T-helper 1 cell (primary cell): ENCODE data around the gene FTCD.
"Not testable (repeated sequence)": the region's sequence is repeated elsewhere in the genome, so short reads cannot be mapped to it uniquely, and the experiment has no call there.

Experiments used
- DNase-seq, 5 donors: peaks; one replicate each; pipeline ENCODE4 v3.0.0-alpha.2; 2012 to 2020

The FTCD gene

DNA sequence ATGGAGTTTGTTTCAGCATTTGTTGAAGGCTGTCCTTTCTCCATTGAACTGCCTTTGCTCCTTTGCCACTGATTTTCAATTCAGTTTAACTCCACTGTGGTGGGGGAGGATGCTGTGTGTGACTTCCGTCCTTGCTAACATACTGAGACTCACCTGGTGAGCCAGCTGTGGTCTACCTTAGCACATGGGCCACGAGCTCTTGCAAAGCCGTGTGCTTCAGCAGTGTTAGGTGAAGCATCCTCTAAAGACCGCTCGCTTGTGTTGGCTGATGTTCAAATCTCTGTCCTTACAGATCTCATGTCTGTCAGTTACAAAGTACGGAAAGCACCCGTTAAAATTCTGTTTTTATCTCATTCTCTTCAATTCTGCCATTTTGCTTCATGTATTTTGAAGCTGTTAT lies 32.4 kb upstream of the FTCD start:
- no peak for DNase-seq

DNA sequence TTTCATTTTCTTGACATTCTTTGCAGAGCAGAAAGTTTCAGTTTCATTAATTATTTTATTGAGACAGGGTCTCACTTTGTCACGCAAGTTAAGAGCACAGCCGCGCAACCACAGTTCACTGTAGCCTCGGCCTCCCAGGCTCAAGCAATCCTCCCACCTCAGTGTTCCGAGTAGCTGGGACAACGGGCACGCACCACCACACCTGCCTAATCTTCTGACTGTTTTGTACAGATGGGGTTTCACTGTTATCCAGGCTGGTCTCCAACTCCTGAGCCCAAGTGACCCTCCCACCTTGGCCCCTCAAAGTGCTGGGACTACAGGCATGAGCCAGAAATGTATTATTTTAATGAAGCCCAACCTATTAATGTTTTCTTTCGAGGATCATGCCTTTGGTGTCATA lies 31.9 kb upstream of the FTCD start:
- no peak for DNase-seq

DNA sequence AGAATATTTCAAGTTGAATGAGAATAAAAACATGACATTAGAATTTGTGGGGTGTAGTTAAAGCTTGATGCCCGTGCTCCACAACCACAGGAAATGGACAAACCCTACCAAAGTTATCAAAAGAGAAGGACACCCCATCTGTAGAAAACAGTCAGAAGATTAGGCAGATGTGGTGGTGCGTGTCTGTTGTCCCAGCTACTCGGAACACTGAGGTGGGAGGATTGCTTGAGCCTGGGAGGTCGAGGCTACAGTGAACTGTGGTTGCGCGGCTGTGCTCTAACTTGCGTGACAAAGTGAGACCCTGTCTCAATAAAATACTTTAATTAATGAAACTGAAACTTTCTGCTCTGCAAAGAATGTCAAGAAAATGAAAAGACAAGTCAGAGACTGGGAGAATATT lies 30.3 kb upstream of the FTCD start:
- DNase-seq, result no peak

DNA sequence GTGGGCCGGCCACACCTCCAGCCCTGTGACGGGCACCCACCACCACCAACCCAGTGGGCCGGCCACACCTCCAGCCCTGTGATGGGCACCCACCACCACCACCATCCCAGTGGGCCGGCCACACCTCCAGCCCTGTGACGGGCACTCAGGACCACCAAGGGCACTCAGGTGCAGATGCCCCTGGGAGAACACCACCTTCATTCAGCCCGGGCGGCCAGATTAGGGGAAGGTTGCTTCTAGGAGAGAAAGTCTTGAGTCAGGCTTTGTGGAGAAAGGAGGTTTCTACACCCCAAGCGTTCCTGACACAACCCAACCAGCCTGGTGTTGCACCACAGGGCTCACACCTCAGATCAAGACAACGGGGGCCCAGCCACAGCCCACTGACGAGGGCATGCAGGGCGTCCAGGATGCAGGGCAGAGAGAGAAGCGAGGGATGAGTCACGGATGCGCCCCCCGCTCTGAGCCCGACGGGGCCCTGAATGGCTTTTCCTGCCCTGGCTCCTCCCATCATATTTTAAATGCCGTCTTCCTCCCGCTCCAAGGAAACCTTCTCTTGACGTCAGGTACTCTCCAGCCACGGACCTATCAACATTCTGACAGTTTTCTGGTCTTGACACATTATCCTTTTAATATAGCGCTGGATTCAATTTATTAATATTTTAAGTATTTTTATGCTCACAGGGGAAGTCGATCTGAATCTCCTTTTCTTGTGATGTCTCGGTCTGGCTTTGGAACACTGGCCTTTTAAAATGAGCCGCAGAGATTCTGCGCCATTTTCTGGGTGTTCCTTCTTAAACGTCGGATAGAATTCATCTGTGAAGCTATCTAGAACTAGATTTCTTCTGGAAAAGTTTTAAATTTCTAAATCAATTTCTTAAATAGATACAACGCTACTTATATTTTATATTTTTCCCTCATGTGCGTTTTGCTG lies 29.5 kb upstream of the FTCD start:
- DNase-seq, result peak in 4 of 5 donors; percentile 49 to 72 (median 60)

DNA sequence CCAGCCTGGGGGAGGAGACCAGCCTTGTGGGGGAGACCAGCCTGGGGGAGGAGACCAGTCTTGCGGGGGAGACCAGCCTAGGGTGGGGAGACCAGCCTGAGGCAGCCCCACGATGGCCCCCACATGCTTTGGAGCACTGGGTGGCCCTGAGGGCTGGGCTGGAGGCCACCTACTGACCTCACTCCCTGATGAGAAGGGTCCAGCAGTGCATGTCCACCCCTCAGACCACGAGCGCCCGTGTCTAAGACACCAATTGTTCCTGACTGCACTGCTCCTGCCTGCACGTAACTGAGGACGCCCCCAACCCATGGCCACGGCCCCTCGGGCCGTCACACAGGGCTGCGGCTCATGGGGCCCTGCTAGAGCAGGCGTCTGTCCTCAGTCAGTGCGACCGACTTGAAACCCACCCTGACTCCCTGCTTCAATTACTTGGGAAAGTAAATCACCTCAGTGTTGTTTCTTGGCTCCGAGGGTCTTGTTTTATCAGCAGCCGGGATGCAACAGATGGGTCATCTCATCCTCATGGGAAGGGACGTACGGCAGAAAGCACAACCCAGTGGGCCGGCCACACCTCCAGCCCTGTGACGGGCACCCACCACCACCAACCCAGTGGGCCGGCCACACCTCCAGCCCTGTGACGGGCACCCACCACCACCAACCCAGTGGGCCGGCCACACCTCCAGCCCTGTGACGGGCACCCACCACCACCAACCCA lies 28.7 kb upstream of the FTCD start, which contains the start of gene SPATC1L:
TSS of gene SPATC1L (minus strand) at position 550 of the 715 bp plus-strand sequence. CDS start 1,643 bp downstream, outside the sequence.
- peak in 2 of 5 donors; percentile 40 to 41 for DNase-seq

DNA sequence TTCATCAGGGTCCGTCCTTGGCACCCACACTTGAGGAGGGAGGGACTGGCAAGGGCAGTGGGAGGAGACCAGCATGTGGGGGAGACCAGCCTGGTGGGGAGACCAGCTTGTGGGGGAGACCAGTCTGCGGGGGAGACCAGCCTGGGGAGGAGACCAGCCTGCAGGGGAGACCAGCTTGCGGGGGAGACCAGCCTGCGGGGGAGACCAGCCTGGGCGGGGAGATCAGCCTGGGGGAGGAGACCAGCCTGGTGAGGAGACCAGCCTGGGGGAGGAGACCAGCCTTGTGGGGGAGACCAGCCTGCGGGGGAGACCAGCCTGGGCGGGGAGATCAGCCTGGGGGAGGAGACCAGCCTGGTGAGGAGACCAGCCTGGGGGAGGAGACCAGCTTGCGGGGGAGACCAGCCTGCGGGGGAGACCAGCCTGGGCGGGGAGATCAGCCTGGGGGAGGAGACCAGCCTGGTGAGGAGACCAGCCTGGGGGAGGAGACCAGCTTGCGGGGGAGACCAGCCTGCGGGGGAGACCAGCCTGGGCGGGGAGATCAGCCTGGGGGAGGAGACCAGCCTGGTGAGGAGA lies 28.0 kb upstream of the FTCD start:
- not testable (repeated sequence) for DNase-seq

DNA sequence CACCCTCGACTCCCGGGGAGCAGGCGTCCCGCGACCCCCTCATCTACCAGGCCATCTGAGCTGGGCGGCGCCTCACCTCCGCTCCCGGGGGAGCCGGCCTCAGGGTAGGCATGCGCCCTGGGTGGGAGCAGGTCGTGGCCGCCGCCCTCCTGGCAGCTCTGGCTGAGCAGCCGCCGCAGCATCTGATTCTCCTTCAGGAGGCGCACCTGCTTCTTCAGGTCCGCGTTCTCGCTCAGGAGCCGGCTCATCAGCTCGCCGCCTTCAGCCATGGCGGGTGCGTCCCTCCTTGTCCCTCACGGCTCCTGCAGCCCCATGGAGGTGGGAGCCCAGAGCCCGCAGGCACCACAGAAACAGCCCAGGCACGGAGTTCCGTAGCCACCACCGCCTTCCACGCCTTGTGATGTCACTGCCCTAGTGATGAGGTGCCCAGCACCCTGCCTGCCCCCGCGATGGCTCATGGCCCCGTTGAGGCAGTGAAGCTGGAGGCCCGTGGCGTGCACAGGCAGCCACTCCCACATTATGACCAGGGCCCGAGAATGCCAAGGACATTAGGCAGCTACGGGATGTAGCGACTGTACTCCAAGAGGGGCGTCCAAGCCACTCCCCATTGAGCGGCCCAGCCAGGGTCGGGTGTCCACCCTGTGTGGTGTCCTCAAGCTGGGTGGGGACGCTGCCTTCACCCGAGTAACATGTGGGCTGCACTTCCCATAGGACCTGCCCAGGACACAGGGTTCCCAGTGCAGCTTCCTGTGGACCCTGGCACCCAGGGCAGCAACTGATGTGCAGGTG lies 27.4 kb upstream of the FTCD start:
- DNase-seq, result no peak

DNA sequence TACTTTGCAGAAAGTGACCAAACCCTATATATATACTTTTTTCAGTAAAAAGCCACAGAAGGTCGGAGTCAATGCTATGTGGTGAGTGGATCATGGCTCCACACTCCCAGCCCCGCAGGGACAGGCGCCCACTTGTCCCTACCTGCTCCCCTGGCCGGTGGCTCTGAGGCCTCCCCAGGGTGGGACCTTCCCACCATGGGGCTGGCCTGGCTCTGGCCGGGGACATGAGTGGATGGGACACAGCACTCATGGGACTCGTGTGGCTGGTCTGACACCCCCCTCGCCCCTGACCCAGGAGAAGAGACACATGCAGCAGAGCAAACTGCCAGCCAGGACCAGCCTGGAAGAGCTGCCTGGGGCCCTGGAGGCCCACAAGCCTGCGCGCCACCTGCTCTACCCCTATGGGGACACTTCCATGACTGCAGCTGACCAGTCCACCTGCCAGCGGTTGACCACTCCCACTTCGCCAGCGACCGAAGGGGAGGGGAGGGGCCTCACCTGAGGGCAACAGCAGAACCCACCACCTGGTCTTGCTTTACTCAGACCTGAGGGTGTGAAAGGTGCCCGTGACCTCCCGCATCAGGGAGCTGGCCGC lies 26.7 kb upstream of the FTCD start:
- no peak for DNase-seq

DNA sequence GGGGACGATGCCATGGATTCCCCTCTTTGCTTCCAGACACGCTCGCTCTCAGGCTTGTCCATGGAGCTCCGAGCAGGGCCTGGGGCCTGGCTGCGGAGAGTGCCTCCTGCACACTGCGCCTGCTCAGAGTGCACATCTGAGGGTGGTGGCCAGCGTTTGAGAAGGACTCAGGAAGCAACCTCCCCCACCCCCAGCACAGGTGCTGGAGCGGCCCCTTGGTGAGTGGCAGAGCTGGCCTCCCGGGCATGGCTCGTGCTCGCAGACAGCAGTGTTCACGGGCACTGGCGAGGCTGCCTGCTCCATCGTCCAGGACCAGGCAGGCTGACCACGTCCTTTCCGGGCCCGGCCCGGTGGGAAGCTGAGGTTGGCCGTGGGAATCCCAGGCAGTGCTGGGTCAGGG lies 26.1 kb upstream of the FTCD start:
- no peak for DNase-seq

DNA sequence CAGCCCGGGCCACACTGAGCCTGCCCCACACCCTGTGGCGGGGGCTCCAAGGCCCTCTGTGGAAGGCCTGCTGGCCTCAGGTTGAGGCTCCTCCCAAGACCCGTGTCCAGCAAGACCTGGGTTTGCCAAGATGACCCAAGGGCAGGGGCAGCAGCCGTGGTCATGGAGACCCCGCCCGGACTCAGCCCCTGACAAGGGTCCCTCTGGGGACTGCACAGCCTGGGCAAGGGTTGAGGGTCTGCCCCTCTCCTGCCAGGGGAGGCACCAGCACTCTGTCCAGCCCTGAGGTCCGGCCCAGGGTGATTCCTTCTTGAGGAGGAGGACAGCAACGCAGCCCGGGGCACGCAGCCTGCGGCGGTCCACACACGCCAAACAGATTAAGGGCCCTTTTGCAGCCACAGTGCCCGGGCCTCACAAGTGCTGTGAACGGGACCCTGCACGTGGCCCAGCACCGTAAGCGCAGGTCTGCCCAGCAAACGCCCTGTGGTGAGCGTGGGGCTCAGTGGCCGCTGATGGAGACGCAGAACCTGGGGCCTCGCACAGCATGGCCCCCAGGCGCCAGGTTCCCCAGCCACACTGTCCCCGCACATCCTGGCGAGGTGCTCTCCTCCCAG lies 25.5 kb upstream of the FTCD start:
- no peak for DNase-seq

DNA sequence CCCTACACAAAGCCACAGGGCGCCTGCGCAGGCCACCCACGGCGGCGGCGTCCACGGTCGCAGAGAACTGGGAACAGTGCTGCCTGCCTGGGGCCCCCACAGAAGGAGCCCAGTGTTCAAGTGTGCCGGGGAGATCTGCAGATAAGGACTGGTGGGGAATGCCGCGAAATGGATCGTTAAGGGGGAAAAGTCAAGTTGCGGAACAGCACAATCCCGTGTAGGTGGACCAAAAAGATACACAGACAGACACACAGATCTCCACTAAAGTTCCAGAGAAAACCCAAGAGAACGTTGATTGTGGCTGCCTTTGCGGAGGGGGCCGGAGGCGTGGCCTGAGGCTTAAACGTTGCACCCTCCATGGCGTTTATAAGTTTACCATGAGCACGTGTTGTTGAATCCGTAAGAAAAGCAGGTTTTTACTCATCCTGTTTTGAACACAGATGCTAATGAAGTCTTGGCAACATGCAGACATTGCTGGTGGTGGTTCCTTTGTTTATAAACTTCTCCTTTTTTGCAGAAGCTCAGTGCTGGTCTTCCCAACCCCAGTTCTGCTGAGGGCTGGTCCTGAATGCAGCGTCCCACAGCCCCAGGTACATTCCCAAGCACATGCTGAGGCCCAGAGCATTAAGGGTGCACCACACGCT lies 24.8 kb upstream of the FTCD start:
- DNase-seq, result no peak

DNA sequence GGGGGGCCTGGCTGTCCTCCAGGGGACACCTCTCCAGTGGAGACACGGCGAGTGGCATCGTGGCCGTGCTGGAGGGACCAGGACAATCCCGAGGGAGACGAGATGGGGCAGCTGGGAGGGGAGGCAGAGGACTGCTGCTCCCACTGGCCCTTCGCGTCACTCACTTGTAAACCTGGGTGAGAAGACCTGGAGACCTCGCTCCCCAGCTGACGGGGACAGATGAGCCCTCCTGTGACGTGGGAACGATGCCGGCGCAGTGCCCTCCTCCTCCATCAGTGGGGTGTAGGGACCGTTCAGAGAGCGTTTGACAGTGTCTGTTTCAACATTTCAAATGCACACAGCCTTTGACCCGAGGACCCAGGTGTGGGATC lies 24.3 kb upstream of the FTCD start:
- DNase-seq, result no peak

DNA sequence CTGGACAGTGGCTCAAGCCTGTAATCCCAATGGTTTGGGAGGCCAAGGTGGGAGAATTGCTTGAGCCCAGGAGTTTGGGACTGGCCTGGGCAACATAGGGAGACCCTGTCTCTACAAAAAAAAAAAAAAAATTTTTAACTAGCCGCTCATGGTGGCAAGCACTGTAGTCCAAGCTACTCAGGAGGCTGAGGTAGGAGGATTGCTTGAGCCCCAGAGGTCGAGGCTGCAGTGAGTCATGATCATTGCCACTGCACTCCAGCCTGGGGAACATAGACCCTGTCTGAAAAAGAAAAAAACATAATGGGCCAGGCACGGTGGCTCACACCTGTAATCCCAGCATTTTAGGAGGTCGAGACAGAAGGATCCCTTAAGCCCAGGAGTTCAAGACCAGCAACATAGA lies 23.6 kb upstream of the FTCD start:
- no peak for DNase-seq

DNA sequence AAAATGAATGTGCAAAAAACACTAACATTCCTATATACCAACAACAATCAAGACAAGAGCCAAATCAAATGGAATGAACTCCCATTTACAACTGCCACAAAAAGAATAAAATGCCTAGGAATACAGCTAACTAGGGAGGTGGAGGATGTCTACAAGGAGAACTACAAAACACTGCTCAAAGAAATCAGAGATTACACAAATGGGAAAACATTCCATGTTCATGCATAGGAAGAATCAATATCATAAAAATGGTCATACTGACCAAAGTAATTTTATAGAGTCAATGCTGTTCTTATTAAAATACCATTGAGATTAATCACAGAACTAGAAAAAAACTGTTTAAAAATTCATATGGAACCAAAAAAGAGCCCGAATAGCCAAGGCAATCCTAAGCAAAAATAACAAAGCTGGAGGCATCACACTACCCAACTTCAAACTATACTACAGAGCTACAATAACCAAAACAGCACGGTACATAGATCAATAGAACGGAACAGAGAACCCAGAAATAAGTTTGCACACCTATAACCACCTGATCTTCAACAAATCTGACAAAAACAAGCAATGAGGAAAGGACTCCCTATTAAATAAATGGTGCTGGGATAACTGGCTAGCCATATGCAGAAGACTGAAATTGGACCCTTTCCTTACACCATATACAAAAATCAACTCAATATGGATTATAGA lies 21.2 kb upstream of the FTCD start:
- not testable (repeated sequence) for DNase-seq

DNA sequence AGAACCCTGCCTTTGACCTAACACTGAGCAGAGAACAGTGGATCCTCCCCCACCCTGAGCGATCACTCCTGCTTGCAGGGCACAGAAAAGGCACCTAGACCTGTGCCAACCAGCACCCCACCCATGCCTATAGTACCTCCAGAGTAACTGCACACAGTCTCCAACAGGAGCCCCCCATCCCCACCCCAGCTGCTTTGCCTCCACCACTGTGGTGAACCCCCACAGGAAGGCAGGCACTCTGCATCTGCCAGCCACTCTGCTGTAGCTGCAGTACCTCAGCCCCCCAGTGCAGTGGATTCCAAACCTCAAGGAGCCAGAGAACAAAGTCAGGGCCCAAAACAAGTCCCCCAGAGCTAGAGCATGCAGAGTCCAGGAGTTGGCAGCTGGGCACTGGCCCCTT lies 18.2 kb upstream of the FTCD start:
- DNase-seq, result no peak

DNA sequence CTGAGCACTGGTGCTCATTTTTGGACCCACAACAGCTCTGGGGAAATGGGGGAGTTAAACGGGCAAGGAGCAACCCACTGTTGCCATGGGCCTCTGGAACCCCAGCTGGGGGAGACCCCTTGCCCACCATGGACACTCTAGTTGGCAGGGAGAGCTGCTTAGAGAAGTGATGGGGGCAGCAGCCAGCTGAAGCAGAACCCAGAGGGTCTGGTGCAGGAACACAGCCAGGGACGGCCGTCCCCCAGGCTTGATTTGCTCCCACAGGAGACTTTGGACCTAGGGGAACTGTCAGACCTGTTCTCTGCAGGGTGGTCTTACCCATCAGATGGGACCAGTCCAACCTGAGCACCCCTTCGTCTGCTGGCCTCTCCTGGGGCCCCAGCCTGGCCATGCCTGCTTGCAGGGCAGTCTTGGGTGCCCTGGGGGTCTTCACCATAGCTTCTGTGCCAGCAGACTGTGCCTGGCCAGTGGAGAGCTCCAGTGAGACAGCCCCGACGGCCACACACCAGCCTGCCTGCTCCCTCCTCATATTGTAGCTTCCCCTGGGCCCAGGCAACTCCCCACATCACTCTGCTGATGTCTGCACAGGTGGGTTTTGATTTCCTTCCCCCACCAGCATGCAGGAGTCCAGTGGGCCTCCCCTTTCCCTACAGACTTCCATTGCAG lies 17.6 kb upstream of the FTCD start:
- no peak for DNase-seq

DNA sequence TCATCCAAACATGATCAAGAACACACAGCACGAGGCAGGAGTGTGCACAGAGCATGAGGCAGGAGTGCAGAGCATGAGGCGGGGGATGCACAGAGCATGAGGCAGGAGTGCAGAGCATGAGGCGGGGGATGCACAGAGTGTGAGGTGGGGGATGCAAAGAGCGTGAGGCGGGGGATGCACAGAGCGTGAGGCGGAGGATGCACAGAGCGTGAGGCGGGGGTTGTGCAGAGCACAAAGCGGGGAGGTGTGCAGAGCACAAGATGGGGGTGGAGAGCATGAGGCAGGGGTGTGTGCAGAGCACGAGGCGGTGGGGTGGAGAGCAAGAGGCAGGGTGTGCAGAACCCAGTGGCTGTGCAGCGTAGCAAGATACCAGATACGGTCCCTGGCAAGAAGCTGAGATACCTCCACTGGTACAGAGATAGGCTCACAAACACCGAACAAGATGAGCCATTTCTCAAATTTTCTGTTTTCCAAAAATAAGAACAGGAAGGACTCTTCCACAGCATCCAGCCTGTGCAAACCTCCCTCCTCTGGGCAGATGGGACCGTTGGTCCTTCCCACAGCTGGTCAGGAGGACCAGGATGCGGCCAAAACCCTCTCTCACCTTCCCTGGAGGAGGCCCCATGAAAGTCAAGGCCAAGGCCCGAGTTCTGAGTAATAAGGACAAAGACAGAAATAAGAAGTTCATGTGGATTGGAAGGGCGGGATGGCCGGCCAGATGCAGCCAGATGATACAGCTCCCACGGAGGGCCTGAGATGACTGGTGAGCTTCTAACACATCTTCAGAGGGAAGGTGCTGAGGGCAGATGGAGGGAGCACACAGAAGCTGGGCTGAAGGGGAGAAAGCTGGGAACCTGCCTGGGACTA lies 16.9 kb upstream of the FTCD start:
- DNase-seq, result no peak

DNA sequence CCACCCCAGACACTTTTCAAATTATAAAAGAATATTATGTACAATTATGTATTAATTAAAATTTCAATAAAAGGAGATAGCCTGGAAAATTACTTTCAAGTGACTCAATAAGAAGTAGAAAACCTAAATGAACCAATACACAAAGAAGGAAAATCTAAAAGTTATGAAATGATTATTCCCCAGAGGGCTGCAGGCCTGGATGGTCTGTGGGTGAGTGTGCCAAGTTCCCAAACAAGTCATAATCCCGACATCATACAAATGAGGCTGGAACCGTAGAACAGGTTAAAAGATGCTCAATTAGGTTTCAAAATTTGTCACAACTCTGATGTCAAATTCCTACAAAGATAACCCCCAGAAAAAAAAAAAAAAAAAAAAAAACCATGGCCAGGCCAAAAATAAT lies 16.2 kb upstream of the FTCD start:
- no peak for DNase-seq
